Measurements from ENCODE around the gene NEGR1. TPM values are rescaled to one million over a fixed set of nuclear protein-coding genes. Genes with fewer than 3 reads are reported as not detected.

Gene NEGR1
- total RNA-seq, 2 experiments from 2014 or later = not detected

DNA sequence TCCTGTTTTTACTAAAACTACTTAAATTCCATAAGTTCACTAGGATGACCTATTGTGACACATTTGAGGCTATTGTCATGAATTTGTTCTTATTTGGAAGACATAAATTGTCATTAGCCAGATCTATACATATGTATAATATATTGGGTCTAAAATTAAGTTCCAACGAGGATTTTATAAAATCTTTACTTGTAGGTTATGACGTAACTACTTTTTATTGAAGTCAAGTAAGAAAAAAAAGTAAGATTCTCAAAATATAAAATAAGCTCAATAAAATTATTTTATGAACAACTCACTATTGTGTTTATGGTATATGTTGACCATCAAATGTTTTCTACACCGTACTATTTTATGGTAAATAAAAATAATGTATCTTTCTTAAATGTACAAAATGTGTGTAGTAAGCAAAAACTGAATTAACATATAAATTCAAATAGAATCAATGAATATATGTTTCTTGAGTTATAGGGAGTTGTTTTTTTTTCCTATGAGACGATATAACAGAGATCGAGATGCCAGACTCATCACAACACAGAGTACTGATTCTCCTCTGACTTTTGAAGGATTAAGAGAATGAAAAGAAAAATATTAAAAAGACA is 64.1 kb downstream of the NEGR1 start:
- Mint-ChIP-seq H3K27me3 (no peaks in the 10 kb centered on the region), H3K36me3 (no peaks in the 10 kb centered on the region), H3K9me3 (no peaks in the 10 kb centered on the region), H3K4me1 (no peaks in the 10 kb centered on the region), H3K4me3 (no peak overlapping the region), H3K27ac (no peak overlapping the region)
- ATAC-seq (ENCODE audit: low read depth) = no peak
- no peak for DNase-seq
- POLR2A ChIA-PET = no interaction called here

DNA sequence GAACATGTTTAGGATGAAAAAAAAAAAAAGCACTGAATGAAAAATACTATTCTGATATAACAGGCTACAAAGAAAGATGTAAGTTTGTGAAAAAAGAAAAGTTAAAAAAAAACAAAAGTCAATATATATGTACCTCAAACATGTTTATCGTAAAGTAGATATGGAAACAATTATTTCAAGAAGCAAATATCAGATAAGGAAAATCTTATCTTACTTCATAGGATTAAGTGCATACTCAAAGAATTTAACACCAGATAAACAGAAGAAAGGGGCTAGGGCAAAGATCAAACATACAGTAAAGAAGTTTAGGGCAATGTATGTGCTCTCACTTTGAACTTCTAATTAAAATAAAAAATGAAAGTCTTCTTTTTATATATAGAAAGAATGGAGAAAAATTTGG is 75.3 kb downstream of the NEGR1 start:
- Mint-ChIP-seq H3K4me1 (no peaks in the 10 kb centered on the region), H3K27ac (no peak overlapping the region), H3K9me3 (no peaks in the 10 kb centered on the region), H3K4me3 (no peak overlapping the region), H3K36me3 (no peaks in the 10 kb centered on the region), H3K27me3 (no peaks in the 10 kb centered on the region)
- DNase-seq = no peak
- POLR2A ChIA-PET = no interaction called here
- ATAC-seq (ENCODE audit: low read depth) = no peak

DNA sequence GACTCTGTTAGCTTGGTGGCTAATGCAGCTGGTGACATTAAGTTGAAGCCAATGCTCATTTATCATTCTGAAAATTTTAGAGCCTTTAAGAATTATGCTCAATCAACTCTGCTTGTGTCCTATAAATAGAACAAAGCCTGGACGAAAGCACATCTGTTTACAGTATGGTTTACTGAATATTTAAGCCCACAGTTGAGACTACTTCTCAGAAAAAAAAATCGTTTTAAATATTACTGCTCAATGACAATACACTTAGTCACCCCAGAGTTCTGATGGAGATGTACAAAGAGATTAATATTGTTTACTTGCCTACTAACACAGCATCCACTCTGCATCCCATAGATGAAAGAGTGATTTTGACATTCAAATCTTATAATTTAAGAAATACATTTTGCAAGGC is 79.6 kb downstream of the NEGR1 start:
- DNase-seq (no peak), ATAC-seq (ENCODE audit: low read depth) (no peak)
- no peak overlapping the region for H3K4me3 Mint-ChIP-seq
- POLR2A ChIA-PET = no interaction called here
- H3K36me3 Mint-ChIP-seq = no peaks in the 10 kb centered on the region
- H3K9me3 Mint-ChIP-seq = no peaks in the 10 kb centered on the region
- H3K27ac Mint-ChIP-seq = no peak overlapping the region
- no peaks in the 10 kb centered on the region for H3K27me3 Mint-ChIP-seq
- no peaks in the 10 kb centered on the region for H3K4me1 Mint-ChIP-seq

DNA sequence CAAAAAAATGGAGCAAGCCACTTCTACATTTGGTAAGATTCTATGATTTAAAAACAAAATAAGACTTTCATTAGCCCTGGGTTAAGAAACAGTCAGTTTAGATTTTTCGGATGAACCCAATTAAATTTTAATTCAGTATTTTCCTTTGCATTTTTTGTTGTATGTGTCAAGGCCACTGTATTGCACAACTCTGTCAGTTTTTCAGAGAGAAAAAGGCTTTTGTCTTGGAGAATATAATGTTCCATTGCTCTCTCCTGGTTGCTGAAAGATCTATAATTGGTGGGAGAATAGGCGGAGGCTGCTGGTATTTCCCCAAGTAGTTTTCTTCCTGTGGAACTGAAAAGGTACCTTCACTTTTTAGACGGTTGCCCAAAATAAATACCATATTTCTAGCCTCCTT is 84.6 kb downstream of the NEGR1 start:
- no peak overlapping the region for H3K4me3 Mint-ChIP-seq
- no peak overlapping the region for H3K27ac Mint-ChIP-seq
- H3K36me3 Mint-ChIP-seq = no peaks in the 10 kb centered on the region
- POLR2A ChIA-PET = no interaction called here
- H3K4me1 Mint-ChIP-seq = no peaks in the 10 kb centered on the region
- DNase-seq (no peak), ATAC-seq (ENCODE audit: low read depth) (no peak)
- H3K27me3 Mint-ChIP-seq = no peaks in the 10 kb centered on the region
- no peaks in the 10 kb centered on the region for H3K9me3 Mint-ChIP-seq

DNA sequence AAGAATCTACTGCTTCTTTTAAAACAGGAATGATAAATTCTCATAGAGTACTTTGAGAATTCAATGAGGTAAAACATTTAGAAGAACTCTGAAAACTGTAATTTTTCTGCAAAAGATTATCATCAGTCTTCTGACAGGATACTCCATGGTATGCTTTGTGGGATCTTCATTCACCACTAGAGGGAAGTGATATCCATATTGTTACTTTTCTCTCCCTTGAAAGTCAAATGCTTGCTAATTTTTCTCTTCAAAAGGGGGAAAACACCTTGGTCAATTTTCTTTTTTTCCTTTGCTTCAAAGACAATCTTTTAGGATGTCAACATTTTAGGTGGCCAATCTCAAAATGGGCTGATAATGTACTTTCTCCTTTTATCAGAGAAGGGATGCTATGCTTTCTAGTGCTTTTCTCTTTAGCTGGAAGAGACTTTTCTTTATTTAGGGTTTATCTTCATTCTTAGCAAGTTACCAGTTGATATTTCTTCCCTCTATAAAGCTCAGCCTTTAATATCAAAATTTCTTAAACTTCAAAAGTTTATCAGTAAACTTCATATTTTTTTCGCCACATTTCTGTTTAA is 95.5 kb downstream of the NEGR1 start:
- Mint-ChIP-seq H3K4me3 (no peak overlapping the region), H3K36me3 (no peaks in the 10 kb centered on the region), H3K27ac (no peak overlapping the region), H3K4me1 (no peaks in the 10 kb centered on the region), H3K9me3 (no peaks in the 10 kb centered on the region), H3K27me3 (no peaks in the 10 kb centered on the region)
- POLR2A ChIA-PET = no interaction called here
- DNase-seq = no peak
- ATAC-seq (ENCODE audit: low read depth) = no peak

DNA sequence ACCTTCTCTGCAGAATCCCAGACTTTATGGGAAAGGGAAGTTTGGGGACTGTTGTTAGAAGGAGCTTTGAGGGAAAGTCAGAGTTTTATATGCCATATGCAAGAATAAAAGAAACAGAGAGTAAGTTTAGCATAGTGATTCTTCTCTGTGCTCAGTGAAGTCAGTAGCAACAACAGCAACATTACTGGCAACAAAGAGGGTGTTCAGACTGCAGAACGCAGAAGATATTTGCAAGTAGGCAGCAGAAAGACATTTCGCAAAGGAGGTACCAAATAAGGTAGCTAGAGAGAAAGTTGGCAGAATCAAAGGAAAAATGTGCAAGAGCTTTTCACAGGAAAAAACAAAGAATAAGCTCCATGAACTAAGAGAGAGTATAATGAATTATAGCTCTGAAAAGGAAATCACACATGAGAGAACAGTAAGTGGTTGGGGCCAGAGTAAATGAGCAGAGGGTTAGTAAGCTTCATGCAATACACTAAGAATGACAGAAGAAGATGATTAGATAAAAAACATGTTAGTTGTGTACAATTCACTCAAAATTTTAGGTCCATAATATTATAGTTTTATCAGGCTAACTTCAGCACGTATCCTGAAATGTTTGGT is 98.1 kb downstream of the NEGR1 start:
- POLR2A ChIA-PET = no interaction called here
- no peak overlapping the region for H3K27ac Mint-ChIP-seq
- H3K4me1 Mint-ChIP-seq = no peaks in the 10 kb centered on the region
- H3K9me3 Mint-ChIP-seq = no peaks in the 10 kb centered on the region
- ATAC-seq (ENCODE audit: low read depth) (no peak), DNase-seq (no peak)
- no peaks in the 10 kb centered on the region for H3K36me3 Mint-ChIP-seq
- no peaks in the 10 kb centered on the region for H3K27me3 Mint-ChIP-seq
- no peak overlapping the region for H3K4me3 Mint-ChIP-seq

DNA sequence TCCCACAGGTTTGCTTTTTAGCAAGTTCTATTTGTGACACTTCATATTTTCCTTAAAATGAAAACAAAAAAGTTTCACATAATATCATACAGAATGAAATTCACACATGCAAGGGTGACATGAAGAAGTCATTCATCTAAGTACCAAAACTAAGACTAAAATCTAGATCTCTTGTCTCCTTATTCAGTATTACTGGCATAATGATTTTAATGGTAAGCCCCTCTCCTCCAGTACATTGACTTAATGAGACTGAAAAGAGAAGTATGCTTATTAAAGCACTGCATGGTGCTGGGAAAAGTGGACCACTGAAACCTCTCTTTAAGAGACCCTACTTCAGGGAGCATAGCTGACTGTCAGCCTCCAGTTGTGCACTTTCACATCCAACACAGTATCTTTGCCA is 99.5 kb downstream of the NEGR1 start:
- POLR2A ChIA-PET = no interaction called here
- H3K4me3 Mint-ChIP-seq = no peak overlapping the region
- DNase-seq (no peak), ATAC-seq (ENCODE audit: low read depth) (no peak)
- no peak overlapping the region for H3K27ac Mint-ChIP-seq
- H3K4me1 Mint-ChIP-seq = no peaks in the 10 kb centered on the region
- no peaks in the 10 kb centered on the region for H3K9me3 Mint-ChIP-seq
- H3K27me3 Mint-ChIP-seq = no peaks in the 10 kb centered on the region
- H3K36me3 Mint-ChIP-seq = no peaks in the 10 kb centered on the region

DNA sequence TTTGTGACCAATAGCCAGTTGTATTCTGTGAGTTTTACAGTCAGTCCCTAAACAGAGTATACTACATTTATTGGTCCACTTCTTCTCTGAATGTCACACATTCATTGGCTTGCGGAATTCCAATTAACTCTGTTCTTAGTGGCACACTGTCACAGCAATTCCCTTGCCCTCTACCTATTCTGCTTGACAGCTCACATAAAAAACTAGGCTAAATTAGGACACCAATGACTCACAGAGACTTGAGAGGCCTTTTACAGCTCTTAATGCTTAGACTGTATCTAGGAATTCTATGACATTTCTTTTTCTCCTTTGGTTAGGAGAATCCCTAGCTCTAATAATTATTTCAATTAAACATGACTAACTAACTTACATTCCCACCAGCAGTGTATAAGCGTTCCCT is 104.1 kb downstream of the NEGR1 start:
- Mint-ChIP-seq H3K27me3 (no peaks in the 10 kb centered on the region), H3K4me1 (no peaks in the 10 kb centered on the region), H3K36me3 (no peaks in the 10 kb centered on the region), H3K9me3 (no peaks in the 10 kb centered on the region), H3K27ac (no peak overlapping the region), H3K4me3 (no peak overlapping the region)
- ATAC-seq (ENCODE audit: low read depth) (no peak), DNase-seq (no peak)
- POLR2A ChIA-PET = no interaction called here

DNA sequence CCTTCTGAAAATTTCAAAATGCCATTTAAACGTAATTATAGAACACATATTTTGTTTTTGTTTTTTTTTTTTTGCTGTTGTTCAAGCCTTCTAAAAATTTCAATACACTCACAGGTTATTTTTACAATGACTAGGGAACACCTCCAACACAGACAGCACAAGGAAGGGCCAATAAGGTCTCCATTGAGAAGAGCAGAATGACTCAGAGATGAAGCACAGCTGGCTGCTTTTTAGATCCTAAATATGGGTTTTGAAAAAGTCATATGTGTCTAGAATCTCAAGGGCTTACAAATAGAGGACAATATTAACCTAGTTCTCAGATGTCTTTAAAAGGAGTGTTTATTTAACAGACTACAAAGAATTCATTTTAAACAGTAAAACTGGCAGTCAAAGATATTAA is 104.6 kb downstream of the NEGR1 start:
- Mint-ChIP-seq H3K27ac (no peak overlapping the region), H3K36me3 (no peaks in the 10 kb centered on the region), H3K9me3 (no peaks in the 10 kb centered on the region), H3K4me1 (no peaks in the 10 kb centered on the region), H3K4me3 (no peak overlapping the region), H3K27me3 (no peaks in the 10 kb centered on the region)
- ATAC-seq (ENCODE audit: low read depth) (no peak), DNase-seq (no peak)
- POLR2A ChIA-PET = no interaction called here

DNA sequence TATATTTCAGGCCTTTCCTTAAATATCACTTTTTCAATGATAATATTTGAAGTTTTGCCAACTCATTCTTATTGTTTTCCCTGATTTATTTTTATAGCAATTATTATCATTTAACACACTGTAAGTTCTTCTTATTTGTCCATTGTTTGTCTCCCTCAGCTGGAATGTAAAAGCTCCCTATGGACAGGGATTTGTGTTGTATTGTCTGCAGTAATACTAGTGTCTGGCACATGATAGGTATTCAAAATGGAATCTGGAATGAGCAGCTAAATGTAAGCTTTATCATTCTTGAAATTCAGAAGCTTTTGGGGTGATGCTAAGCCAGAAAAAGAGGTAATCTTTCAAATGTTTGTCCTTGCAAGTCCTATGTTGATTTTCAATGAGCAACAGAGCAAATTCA is 112.1 kb downstream of the NEGR1 start:
- no peaks in the 10 kb centered on the region for H3K4me1 Mint-ChIP-seq
- H3K36me3 Mint-ChIP-seq = no peaks in the 10 kb centered on the region
- no peak overlapping the region for H3K4me3 Mint-ChIP-seq
- POLR2A ChIA-PET = no interaction called here
- no peaks in the 10 kb centered on the region for H3K9me3 Mint-ChIP-seq
- no peaks in the 10 kb centered on the region for H3K27me3 Mint-ChIP-seq
- ATAC-seq (ENCODE audit: low read depth) (no peak), DNase-seq (no peak)
- no peak overlapping the region for H3K27ac Mint-ChIP-seq

DNA sequence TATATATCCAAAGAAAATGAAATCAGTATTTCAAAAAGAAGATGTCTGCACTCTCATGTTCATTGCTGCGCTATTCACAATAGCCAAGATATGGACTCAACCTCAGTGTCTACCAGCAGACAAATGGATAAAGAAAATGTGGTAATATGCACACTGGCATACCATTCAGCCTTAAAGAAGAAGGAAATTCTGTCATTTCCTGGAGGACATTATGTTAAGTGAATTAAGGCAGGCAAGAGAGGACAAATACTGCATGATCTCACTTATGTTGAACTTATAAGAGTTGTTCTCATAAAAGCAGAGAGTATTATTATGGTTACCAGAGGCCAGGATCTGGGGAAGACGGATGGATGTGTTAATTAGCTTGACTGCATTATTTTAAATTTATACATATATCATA is 115.9 kb downstream of the NEGR1 start:
- DNase-seq (no peak), ATAC-seq (ENCODE audit: low read depth) (no peak)
- Mint-ChIP-seq H3K9me3 (no peaks in the 10 kb centered on the region), H3K4me3 (no peak overlapping the region), H3K27me3 (no peaks in the 10 kb centered on the region), H3K4me1 (no peaks in the 10 kb centered on the region), H3K27ac (no peak overlapping the region), H3K36me3 (no peaks in the 10 kb centered on the region)
- POLR2A ChIA-PET = no interaction called here

DNA sequence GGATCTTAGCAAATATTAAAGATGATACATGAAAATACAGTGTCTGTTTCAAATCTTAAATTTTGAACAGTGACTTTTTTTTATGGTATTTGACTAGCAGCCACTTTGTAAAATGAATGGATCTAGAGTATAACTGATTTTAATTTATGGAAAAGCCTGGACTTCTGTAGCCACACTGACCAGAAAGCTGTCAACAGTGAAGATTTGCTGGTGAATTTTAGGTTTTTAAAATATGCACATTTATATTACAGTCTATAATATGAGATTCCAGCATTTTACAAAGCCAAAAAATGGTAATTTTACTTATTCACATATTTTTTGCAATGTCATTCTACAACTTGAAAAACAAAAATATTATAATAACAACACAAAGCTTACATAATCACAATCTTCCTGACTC is 131.8 kb downstream of the NEGR1 start:
- no peak for DNase-seq
- H3K4me3 Mint-ChIP-seq = no peak overlapping the region
- no peaks in the 10 kb centered on the region for H3K4me1 Mint-ChIP-seq
- no peaks in the 10 kb centered on the region for H3K36me3 Mint-ChIP-seq
- POLR2A ChIA-PET = no interaction called here
- H3K9me3 Mint-ChIP-seq = no peaks in the 10 kb centered on the region
- H3K27ac Mint-ChIP-seq = no peak overlapping the region
- ATAC-seq (ENCODE audit: low read depth) = no peak
- no peaks in the 10 kb centered on the region for H3K27me3 Mint-ChIP-seq

DNA sequence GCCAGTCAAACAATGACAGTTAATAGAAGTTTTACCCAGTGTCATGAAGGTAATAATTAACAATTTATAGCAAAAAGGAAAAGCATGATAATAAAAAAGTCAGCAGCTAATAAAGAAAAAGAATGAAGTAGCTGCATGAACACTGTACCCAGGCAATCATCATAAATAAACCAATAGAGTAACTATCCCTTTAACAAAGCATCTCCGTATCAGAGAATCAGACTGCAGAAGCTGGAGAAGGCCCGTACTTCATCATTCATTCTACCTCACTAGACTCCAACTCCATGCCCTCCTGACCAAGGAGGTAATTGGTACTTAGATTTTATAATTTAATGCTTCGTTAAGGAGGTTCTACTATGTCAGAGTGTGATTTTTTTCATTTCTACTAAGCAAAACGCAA is 140.5 kb downstream of the NEGR1 start:
- DNase-seq = no peak
- H3K4me1 Mint-ChIP-seq = no peaks in the 10 kb centered on the region
- POLR2A ChIA-PET = no interaction called here
- H3K9me3 Mint-ChIP-seq = peaks cover under 1% of the 10 kb centered on the region
- no peak overlapping the region for H3K4me3 Mint-ChIP-seq
- H3K36me3 Mint-ChIP-seq = no peaks in the 10 kb centered on the region
- ATAC-seq (ENCODE audit: low read depth) = no peak
- no peaks in the 10 kb centered on the region for H3K27me3 Mint-ChIP-seq
- no peak overlapping the region for H3K27ac Mint-ChIP-seq

DNA sequence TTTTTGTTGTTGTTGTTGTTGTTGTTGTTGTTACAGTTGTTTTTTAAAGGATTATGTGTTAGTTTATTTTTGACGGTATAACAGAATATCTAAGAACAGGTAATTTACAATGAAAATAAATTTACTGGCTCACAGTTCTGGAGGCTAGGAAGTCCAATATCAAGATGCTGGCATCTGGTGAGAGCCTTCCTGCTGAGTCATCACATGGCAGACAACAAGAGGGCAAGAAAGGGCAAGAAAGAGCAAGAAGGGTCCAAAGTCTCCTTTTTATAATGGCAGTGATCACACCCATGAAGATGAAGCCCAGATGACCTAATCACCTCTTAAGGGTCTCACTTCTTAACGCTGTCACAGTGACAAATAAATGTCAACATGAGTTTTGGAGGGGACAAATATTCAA is 142.1 kb downstream of the NEGR1 start:
- no peak for DNase-seq
- no peak for ATAC-seq (ENCODE audit: low read depth)
- H3K36me3 Mint-ChIP-seq = no peaks in the 10 kb centered on the region
- no peak overlapping the region for H3K4me3 Mint-ChIP-seq
- no peak overlapping the region for H3K27ac Mint-ChIP-seq
- no peaks in the 10 kb centered on the region for H3K27me3 Mint-ChIP-seq
- H3K9me3 Mint-ChIP-seq = peaks cover 2% of the 10 kb centered on the region
- POLR2A ChIA-PET = no interaction called here
- H3K4me1 Mint-ChIP-seq = no peaks in the 10 kb centered on the region

DNA sequence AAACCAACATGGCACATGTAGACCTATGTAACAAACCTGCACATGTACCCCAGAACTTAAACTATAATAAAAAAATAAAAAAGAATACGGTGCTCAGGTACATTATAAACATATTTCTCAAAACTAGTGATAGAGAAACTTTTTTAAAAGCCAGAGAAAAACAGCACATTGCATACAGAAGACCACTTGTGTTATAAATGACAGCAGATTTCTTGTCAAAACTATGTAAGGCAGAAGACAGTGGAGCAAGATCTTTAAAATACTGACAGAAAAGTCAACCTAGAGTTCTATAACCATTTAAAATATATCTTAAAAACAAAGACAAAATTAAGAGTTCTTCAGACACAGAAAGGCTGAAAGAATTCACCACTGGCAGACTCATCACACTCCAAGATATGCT is 144.7 kb downstream of the NEGR1 start:
- ATAC-seq (ENCODE audit: low read depth) (no peak), DNase-seq (no peak)
- no peaks in the 10 kb centered on the region for H3K27me3 Mint-ChIP-seq
- H3K36me3 Mint-ChIP-seq = no peaks in the 10 kb centered on the region
- H3K4me3 Mint-ChIP-seq = no peak overlapping the region
- H3K4me1 Mint-ChIP-seq = no peaks in the 10 kb centered on the region
- POLR2A ChIA-PET = no interaction called here
- H3K9me3 Mint-ChIP-seq = peaks cover 2% of the 10 kb centered on the region
- no peak overlapping the region for H3K27ac Mint-ChIP-seq

Measured in activated naive CD8-positive, alpha-beta T cell treated with anti-CD3 and anti-CD28 coated beads, Interleukin-2, amount 10 ng/mL, durations not matched to agents 7 days and 5 days (primary cell).